Ascending aorta (tissue), 2 donors: ENCODE data around the gene GYG2. TPM values are rescaled to one million over a fixed set of nuclear protein-coding genes. Genes with fewer than 3 reads are reported as not detected.

Experiments used
- DNase-seq, 2 donors: peaks; one replicate each; pipeline ENCODE4 v3.0.0-alpha.2; 2019; ENCODE audit warnings: low spot score in 2 of 2
- H3K27ac ChIP-seq, 2 donors: fragments of 200-600 bp; sonication (generic); one replicate each; pipeline ENCODE4 v1.5.1; 2016 to 2017; ENCODE audit warnings: mild to moderate bottlenecking in 1 of 2
- H3K27me3 ChIP-seq: fragments of 200-600 bp; sonication (generic); one replicate; pipeline ENCODE4 v1.5.1; 2017
- H3K36me3 ChIP-seq, 2 donors: fragments of 200-600 bp; sonication (generic); one replicate each; pipeline ENCODE4 v1.5.1; 2016
- H3K4me1 ChIP-seq, 2 donors: fragments of 200-600 bp; sonication (generic); one replicate each; pipeline ENCODE4 v1.5.1; 2016 to 2017; ENCODE audit warnings: mild to moderate bottlenecking in 1 of 2
- H3K4me3 ChIP-seq, 2 donors: fragments of 200-600 bp; sonication (generic); one replicate each; pipeline ENCODE4 v1.5.1; 2016 to 2017; ENCODE audit warnings: mild to moderate bottlenecking in 1 of 2
- H3K9me3 ChIP-seq, 2 donors: fragments of 200-600 bp; sonication (generic); one replicate each; pipeline ENCODE4 v1.5.1; 2016
- CTCF ChIP-seq, 3 experiments: fragments of 200-600 bp in 2 of 3; fragments of 450-650 bp in 1 of 3; sonication (generic) in 2 of 3; IDR thresholded peaks; one replicate each; pipeline ENCODE4 v1.5.1; 2016 to 2019; ENCODE audit warnings: antibody characterized with exemption in 3 of 3, mild to moderate bottlenecking in 1 of 3, moderate library complexity in 1 of 3
- intact Hi-C: fragments of 100-400 bp; cut with DNase I; formaldehyde crosslinking; loops from one replicate; pipeline ENCODE4 v1.15.1; 2023
- total RNA-seq: library from RNA; depleted of rRNA; stranded (reverse); fragments of >200 nt; gene quantifications from one replicate; pipeline ENCODE4 v1.1.0, GENCODE V29; 2016

GYG2 gene
- total RNA-seq, 1 donor from 2014 or later, result 0.64 TPM

GRCh38 chrX:2908125-2908685, 79.5 kb downstream of the GYG2 start:
- H3K9me3 ChIP-seq, result peaks cover 0 to 13% of the 10 kb centered on the region in 2 donors
- DNase-seq, result no peak

GRCh38 chrX:2910109-2910508, 81.4 kb downstream of the GYG2 start:
- no peak for TF ChIP-seq CTCF (IDR thresholded peaks at IDR 0.05)
- Histone ChIP-seq H3K27ac (no peak overlapping the region), H3K36me3 (peaks cover 29 to 39% of the 10 kb centered on the region in 2 donors), H3K9me3 (no peaks in the 10 kb centered on the region), H3K4me3 (no peak overlapping the region), H3K4me1 (no peaks in the 10 kb centered on the region), H3K27me3 (no peaks in the 10 kb centered on the region)
- intact Hi-C loops, result no loop called here
- no peak for DNase-seq

More at GRCh38 chrX:2908125-2908685, 79.5 kb downstream of the GYG2 start:
- H3K4me1 ChIP-seq, result no peaks in the 10 kb centered on the region
- intact Hi-C loops, result no loop called here
- TF ChIP-seq CTCF (IDR thresholded peaks at IDR 0.05), result no peak
- H3K27ac ChIP-seq, result no peak overlapping the region
- H3K4me3 ChIP-seq, result no peak overlapping the region
- peaks cover 23 to 29% of the 10 kb centered on the region in 2 donors for H3K36me3 ChIP-seq
- H3K27me3 ChIP-seq, result no peaks in the 10 kb centered on the region

- H3K4me1 ChIP-seq, result no peaks in the 10 kb centered on the region
- no peaks in the 10 kb centered on the region for H3K27me3 ChIP-seq
- intact Hi-C loops, result no loop called here
- TF ChIP-seq CTCF (IDR thresholded peaks at IDR 0.05), result no peak
- no peaks in the 10 kb centered on the region for H3K9me3 ChIP-seq
- no peak overlapping the region for H3K27ac ChIP-seq
- H3K36me3 ChIP-seq, result peaks cover 26 to 31% of the 10 kb centered on the region in 2 donors
- no peak for DNase-seq
- no peak overlapping the region for H3K4me3 ChIP-seq
Observed at GRCh38 chrX:2913118-2913517, 84.4 kb downstream of the GYG2 start.

GRCh38 chrX:2917767-2918166, 89.0 kb downstream of the GYG2 start:
- no peaks in the 10 kb centered on the region for H3K9me3 ChIP-seq
- no peaks in the 10 kb centered on the region for H3K4me1 ChIP-seq
- peaks cover 39 to 51% of the 10 kb centered on the region in 2 donors for H3K36me3 ChIP-seq
- no peak for TF ChIP-seq CTCF (IDR thresholded peaks at IDR 0.05)
- DNase-seq, result no peak
- no peaks in the 10 kb centered on the region for H3K27me3 ChIP-seq
- H3K4me3 ChIP-seq, result no peak overlapping the region
- H3K27ac ChIP-seq, result no peak overlapping the region
- intact Hi-C loops, result no loop called here

- no peak for DNase-seq
- Histone ChIP-seq H3K27me3 (no peaks in the 10 kb centered on the region), H3K4me1 (no peaks in the 10 kb centered on the region), H3K27ac (no peak overlapping the region), H3K9me3 (no peaks in the 10 kb centered on the region), H3K4me3 (no peak overlapping the region), H3K36me3 (peaks cover 31 to 40% of the 10 kb centered on the region in 2 donors)
- TF ChIP-seq CTCF (IDR thresholded peaks at IDR 0.05), result no peak
- intact Hi-C loops, result no loop called here
Observed at GRCh38 chrX:2921193-2921592, 92.5 kb downstream of the GYG2 start.

GRCh38 chrX:2921750-2922149, 93.0 kb downstream of the GYG2 start:
- Histone ChIP-seq H3K36me3 (peaks cover 29 to 40% of the 10 kb centered on the region in 2 donors), H3K27ac (no peak overlapping the region), H3K4me1 (no peaks in the 10 kb centered on the region), H3K4me3 (no peak overlapping the region), H3K9me3 (no peaks in the 10 kb centered on the region), H3K27me3 (no peaks in the 10 kb centered on the region)
- no peak for DNase-seq
- no peak for TF ChIP-seq CTCF (IDR thresholded peaks at IDR 0.05)
- intact Hi-C loops, result no loop called here
